Fibroblast of the conjunctiva (primary cell): ENCODE results near the gene RPL6.
"Not testable (repeated sequence)": the region's sequence is repeated elsewhere in the genome, so short reads cannot be mapped to it uniquely, and the experiment has no call there.

ENCODE experiments used
- DNase-seq: peaks from one replicate; pipeline ENCODE4 v3.0.0-alpha.2; 2010; ENCODE audit warnings: low read depth

Gene RPL6

DNA sequence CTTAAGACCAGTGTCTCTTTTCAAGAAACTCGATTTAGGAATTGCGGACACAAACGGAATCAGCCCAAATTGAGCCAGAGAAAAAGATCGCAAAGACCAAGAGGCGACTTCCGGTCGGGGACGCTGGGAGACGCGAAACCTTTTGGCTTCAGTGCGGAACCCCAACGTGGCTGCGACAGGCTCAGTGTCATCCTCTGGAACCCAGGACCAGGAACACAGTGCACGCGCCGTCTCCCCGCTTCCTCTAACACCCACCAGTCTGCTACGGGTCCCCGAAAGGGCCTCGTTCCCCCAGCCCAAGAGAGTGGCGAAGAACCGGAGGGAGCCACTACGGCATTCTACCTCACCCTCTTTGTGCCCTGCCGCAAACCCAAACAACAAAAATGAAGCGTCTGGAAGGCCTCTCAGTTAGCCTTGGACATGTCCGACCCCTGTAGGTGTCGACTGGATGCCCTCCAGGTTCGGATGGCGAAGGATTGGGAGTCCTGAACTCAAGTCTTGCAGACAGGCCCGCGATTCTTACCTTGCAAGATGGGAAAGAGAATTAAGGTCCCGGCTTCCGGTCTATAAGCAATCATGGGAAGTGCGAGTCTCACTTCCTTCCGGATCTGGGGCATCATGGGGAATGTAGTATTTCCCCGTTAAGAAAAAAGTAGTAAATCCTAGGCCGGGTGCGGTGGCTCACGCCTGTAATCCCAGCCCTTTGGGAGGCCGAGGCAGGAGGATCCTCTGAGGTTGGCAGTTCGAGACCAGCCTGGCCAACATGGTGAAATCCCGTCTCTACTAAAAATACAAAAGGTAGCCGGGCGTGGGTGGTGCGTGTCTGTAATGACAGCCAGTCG lies at the start of gene RPL6:
Gene RPL6 (minus strand): TSS at position 542 of the 842 bp plus-strand sequence. CDS start 949 bp downstream, outside the sequence.
- DNase-seq, result peak; percentile 86

DNA sequence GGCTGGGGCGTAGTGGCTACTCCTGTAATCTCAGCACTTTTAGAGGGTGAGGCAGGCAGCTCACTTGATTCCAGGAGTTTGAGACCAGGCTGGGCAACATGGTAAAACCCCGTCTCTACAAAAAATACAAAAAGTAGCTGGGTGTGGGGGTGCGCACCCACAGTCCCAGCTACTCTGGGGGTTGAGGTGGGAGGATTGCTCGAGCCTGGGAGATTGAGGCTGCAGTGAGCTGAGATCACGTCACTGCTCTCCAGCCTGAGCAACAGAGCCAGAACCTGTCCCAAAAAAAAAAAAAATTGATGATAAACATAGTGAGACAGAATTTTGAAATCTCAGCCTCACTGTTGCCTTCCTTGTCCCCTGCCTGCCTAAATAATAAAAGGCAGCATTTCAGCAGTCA lies 49.3 kb upstream of the RPL6 start:
- DNase-seq, result no peak

DNA sequence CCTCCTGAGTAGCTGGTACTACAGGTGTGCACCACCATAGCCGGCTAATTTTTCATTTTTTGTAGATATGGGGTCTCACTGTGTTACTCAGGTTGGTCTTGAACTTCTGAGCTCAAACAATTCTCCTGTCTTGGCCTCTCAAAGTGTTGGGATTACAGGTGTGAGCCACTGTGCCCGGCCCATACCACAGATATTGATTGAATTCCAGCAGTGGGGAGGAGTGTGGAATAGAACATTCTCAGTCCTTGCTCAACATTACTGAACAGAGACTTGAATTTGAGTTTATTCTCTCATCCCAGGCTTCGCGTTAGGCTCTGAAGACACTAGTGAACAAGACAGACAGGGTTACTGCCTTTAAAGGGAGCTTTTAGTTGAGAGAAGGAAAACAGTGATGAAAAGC lies 48.9 kb upstream of the RPL6 start:
- no peak for DNase-seq

DNA sequence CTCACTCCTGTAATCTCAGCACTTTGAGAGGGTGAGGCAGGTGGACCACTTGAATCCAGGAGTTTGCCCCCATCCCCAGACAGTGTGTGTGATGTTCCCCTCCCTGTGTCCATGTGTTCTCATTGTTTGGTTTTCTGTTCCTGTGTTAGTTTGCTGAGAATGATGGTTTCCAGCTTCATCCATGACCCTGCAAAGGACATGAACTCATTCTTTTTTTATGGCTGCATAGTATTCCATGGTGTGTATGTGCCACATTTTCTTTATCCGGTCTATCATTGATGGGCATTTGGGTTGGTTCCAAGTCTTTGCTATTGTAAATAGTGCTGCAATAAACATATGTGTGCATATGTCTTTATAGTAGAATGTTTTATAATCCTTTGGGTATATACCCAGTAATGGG lies 47.7 kb upstream of the RPL6 start:
- not testable (repeated sequence) for DNase-seq

DNA sequence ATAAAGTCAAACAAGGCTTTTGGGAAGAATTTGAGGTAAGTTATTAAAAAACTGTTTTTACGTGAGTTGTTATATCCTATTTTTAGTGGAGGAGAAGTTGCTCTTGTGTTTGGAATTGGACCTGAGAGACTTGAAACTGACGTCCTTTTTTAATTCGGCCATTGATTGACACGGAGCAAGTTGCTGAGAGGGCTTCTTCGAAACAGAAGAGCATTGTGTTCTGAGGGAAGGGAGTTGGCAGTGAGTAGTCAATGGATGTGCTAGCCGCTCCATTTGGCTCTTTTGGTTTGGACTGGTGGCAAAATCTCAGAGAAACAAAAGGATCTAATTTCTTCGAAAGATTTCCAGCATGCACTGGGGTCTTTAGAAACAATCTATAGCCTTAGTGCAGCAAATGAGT lies 46.6 kb upstream of the RPL6 start:
- no peak for DNase-seq

DNA sequence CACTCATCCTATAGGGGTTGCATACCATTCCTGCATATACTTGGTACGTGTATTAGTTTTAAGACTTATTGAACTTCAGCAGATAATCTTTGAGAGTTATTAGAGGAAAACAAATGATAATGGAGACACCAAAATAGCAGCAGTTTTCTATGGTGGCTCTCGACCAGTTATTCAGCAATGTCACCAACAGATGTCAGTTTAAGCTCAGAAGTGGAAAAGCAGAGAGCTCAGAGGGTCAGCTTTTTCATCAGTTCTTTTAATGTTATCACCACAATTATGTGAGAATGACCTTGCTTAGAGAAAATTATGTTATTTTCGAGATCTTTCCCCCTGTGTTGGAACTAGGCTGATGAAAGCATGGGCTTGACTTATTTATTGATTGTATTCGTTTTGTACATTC lies 41.3 kb upstream of the RPL6 start:
- no peak for DNase-seq

DNA sequence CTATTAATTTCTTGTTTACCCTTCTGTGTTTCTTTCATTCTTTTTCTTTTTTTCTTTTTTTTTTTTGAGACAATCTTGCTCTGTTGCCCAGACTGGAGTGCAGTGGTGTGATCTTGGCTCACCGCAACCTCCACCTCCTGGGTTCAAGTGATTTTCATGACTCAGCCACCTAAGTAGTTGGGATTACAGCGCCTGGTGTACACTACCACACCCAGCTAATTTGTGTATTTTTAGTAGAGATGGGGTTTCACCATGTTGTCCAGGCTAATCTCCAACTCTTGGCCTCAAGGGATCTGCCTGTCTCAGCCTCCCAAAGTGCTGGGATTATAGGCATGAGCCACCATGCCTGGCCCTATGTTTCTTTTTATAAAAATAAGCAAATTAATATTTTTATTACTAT lies 38.8 kb upstream of the RPL6 start:
- peak; percentile 14 for DNase-seq

DNA sequence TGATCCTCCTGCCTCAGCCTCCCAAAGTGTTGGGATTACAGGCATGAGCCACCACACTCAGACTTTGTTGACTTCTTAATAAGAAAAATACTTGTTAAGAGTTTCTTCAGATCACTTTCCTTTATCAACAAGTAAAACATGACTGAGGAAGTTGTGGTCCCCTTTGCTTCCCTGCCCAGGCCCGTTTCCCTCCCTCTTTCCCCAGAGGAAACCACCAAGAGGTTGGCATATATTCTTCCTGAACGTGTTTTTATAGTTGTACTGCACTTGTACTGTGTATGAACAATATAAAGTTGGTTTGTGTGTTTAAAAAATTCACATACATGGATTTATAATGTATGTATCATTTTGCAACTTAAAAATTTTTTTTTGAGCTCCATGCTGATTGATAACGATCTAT lies 37.7 kb upstream of the RPL6 start:
- DNase-seq, result no peak

DNA sequence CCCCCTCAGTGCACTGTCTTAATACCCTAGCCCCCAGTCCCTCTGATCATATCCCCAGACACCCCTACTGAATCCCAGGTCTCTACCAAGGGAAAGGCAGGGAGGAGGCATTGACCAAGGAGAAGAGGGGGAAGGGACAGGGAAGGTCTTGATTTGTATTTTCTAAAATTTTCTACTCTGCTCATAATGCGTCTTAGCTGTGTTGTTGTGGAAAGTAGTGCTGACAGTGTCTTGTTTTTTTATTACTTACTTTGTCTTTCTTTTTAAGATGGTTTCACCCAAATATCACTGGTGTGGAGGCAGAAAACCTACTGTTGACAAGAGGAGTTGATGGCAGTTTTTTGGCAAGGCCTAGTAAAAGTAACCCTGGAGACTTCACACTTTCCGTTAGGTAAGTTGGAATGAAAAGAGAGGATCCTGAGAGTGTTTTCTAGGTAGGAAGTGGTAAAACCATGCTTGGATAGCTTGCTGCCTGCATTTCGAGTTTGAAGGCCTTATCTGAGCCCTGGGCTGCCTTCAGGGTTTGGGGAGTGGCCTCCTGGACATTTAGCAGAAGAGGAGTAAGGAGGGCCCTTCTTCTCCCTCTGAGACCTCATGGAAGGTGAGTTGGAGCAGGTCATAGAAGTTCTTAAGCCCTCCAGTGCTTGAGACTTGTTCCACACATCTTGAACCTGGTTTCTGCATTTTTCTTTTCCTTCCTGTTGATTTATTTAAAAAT lies 36.8 kb upstream of the RPL6 start:
- no peak for DNase-seq

DNA sequence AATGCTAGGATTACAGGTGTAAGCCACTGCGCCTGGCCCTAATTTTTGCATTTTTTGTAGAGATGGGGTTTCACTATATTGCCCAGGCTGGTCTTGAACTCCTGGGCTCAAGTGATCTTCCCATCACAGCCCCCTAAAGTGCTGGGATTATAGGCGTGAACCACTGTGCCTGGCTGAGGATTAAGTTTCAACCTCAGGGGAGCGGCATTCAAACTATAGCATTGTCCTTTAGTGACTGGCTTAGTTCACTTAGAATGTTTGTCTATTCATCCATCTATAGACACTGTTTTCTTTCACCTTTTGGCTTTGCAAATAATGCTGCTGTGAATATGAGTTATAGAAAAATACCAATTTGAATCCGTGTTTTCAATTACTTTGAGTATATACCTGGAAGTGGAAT lies 34.5 kb upstream of the RPL6 start:
- DNase-seq, result no peak

DNA sequence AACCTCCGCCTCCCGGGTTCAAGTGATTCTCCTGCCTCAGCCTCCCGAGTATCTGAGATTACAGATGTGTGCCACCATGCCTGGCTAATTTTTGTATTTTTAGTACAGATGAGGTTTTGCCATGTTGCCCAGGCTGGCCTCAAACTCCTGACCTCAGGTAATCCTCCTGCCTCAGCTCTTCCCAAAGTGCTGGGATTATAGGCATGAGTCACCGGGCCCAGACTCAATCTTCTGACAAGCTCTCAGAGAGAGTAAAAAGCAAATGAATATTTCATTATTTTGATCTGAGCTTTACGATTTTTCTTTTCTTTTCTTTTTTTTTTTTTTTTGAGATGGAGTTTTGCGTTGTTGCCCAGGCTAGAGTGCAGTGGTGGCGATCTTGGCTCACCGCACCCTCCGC lies 31.2 kb upstream of the RPL6 start:
- DNase-seq, result not testable (repeated sequence)

DNA sequence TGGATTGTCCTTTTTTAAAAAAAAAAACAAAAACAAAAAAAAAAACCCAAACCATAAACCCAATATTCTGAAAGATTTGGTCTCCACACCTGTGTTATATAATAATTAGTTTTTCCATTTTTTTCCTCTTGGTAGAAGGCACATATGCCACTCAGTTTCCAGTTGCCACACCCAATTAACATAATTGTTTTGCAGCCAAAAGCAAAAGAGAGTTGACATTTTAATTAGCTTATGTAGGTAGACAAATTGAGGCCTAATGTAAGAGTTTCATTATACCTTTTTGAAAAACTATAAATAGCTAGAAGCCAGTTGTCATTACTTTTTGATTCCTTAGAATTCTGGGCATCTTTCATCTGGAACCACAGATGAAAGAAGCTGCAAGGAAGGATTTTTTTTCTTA lies 30.4 kb upstream of the RPL6 start:
- no peak for DNase-seq

DNA sequence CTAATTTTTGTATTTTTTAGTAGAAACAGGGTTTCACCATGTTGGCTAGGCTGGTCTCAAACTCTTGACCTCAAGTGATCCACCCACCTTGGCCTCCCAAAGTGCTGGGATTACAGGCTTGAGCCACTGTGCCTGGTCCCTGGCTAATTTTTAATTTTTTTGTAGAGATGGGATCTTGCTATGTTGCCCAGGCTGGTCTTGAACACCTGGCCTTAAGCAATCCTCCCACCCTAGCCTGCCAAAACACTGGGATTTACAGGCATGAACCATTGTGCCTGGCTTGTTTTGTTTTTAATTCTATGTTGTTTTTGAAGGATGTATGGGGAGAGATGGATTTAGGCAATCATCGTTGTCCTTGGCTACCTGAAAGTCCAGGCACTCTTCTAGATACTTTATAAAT lies 29.2 kb upstream of the RPL6 start:
- DNase-seq, result not testable (repeated sequence)

DNA sequence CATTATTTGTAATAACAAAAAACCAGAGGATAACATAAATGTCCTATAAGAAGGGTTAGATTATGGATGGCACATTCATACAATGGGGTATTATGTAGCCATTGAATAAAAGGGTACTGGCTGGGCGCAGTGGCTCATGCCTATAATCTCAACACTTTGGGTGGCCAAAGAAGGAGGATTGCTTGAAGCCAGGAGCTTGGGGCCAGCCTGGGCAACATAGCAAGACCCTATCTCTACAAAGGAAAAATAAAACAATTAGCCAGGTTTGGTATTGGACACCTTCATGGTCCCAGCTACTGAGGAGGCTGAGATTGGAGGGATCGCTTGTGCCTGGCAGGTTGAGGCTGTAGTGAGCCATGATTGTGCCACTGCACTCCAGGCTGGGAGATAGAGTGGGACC lies 24.1 kb upstream of the RPL6 start:
- no peak for DNase-seq

DNA sequence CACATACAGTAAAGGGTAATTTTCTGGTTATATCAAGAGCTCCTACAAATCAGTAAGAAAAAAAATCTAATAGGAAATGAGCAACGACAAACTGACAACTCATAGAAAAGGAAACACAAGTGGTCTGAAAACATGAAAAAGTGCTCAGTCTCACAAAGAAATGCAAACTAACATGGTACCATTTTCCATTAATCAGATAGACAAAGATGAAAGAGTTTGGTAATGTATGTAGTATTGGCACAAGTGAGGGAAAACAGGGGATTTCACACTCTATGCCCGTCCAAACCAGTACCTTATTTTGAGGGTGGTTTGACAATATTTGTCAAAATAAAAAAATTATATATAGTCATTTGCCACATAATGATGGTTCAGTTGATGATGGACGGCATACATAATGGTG lies 22.6 kb upstream of the RPL6 start:
- no peak for DNase-seq

DNA sequence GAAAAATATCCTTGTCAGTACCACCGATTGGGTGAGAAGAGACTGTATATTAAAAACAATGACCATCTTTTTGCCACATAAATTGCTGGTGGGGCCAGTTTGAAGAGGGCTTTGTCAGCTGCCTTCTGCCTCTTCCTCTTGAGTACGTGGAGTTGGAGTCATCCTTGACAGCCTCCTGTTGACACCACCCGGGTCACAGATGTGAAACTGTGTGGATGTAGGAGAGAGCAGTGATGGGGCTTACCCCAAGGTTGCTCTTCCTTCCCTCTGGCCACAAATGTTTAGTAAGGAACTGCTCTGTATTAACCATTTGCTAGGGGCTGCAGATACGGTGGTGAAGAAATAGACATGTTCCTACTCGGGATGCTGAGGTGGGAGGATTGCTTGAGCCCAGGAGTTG lies 21.5 kb upstream of the RPL6 start:
- DNase-seq, result no peak

DNA sequence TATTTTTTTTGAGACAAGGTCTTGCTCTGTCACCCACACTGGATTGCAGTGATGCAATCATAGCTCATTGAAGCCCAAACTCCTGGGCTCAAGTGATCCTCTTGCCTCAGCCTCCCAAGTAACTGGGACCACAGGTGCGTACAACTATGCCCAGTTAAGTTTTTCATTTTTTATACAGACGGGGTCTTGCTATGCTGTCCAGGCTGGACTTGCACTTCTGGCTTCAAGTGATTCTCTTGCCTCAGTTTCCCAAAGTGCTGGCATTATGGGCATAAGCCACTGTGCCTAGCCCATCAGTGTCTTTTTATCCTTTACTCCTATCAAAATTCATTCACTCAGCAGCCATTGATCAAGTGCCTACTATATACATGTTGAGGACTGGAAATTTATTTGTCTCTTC lies 18.4 kb upstream of the RPL6 start:
- DNase-seq, result no peak

DNA sequence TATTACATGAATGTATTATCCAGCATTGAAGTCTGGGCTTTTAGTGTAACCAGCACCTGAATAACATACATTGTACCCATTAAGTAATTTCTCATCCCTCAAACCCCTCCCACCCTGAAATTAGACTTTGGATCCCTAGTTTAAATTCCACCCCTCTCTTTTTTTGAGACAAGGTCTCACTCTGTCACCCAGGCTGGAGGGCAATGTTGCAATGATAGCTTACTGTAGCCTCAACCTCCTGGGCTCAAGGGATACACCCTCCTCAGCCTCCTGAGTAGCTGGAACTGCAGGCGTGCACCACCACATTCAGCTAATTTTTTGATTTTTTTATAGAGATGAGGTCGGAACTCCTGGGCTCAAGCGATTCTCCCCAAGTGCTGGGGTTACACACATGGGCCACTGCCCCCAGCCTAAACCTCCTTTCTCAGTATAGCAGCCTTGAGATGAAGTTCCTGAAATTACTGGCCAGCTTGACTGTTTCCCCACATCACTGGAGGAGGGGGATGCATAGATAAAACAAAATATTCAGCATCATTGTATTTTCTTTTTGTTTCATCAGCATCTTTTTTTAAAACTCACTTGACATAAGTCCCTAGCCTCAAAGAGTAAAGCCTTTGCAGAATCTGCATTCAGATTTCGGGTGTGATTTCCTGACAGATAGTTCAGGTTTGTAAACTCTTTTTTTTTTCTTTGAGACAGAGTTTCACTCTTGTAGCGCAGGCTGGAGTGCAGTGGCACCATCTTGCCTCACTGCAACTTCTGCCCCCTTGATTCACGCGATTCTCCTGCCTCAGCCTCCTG lies 16.4 kb upstream of the RPL6 start:
- no peak for DNase-seq

DNA sequence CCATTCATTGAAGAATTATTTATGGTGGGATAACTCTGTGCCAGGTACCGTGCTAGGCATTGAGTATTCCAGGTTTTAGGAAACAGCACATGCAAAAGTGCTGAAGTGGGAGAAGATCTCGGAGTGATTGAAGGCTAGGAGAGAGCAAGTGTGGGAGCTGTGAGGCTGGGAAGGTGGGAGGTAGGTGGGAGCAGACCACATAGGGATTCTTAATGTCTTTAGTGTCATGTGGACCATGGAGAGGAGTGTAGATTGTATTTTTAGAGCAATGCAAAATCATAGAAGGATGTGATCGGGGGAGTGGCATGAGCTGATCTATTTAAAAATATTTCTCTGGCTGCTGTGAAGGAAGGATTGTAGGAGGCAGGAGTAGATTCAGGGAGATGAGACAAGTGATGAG lies 14.7 kb upstream of the RPL6 start:
- no peak for DNase-seq

DNA sequence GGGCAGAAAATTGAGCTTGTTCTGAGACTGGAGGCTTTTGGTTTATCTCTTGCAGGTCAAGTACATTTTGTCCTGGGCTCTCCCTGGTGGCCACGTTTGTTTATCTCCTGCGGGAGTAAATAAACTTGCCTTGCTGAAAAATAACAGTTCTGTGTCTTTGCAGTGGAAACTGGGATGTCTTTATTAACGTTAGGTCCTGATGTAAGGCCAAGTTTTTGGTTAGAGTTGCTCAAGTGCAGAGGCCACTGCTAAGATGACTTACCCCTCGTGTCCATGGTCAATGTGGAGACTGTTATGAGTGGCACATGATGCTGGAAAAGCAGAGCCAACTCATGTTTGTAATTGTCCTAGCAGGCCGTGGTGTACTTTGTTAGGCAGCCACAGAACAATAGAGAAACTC lies 13.1 kb upstream of the RPL6 start:
- no peak for DNase-seq

DNA sequence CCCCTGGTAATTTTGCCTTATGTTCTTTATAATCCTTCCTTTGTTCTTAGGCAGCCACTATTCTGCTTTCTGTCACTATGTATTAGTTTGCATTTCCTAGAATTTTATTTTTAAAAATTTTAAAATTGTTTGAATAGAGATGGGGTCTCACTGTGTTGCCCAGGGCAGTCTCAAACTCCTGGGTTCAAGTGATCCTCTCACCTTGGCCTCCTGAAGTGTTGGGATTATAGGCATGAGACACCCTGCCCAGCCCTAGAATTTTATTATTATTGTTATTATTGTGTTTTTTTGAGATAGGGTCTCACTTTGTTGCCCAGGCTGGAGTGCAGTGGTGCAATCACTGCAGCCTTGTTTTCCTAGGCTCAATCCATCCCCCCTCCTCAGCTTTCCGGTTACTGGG lies 12.0 kb upstream of the RPL6 start:
- DNase-seq, result no peak

DNA sequence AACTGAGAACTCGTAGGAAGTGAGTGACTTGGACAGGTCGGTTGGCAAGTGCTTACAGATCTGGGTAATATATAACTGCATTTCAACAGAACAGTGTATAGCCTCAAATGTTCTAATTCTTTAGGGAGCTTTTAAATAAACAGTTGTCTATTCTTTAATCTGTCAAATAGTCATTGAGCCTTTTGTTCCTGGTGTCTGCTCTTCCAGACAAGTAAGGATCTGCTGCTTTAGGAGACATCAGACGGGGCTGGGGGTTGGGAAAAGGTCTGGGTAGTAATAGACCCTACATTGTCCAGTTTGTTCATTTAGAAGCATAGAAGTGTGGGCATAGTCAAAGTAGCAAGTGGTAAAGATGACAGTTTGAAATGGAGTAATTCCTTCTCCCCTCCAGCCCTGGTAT lies 11.3 kb upstream of the RPL6 start:
- DNase-seq, result no peak
